Measurements from ENCODE around the gene KIAA1671.

DNA sequence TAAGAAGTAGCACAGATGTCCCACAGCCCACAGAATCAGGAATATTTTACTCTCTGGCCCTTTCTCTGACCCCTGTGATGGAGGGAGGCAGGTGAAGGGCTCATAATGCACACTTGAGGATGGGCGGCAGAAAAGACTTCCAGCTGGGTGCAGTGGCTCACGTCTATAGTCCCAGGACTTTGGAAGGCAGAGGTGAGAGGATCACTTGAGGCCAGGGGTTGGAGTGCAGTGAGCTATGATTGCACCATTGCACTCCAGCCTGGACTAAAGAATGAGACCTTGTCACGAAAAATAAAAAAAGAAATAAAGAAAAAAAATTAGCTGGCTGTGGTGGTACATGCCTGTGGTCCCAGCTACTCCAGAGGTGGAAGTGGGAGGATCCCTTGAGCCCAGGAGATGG, 233.6 kb downstream of the KIAA1671 start:
- TF ChIP-seq, protein P1, sequence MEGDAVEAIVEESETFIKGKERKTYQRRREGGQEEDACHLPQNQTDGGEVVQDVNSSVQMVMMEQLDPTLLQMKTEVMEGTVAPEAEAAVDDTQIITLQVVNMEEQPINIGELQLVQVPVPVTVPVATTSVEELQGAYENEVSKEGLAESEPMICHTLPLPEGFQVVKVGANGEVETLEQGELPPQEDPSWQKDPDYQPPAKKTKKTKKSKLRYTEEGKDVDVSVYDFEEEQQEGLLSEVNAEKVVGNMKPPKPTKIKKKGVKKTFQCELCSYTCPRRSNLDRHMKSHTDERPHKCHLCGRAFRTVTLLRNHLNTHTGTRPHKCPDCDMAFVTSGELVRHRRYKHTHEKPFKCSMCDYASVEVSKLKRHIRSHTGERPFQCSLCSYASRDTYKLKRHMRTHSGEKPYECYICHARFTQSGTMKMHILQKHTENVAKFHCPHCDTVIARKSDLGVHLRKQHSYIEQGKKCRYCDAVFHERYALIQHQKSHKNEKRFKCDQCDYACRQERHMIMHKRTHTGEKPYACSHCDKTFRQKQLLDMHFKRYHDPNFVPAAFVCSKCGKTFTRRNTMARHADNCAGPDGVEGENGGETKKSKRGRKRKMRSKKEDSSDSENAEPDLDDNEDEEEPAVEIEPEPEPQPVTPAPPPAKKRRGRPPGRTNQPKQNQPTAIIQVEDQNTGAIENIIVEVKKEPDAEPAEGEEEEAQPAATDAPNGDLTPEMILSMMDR (IDR thresholded peaks at IDR 0.05), result no peak
- TF ChIP-seq POLR2A (IDR thresholded peaks at IDR 0.05) (no peak), EP300 (IDR thresholded peaks at IDR 0.05) (no peak)
